Stimulated activated CD8-positive, alpha-beta memory T cell treated with anti-CD3 and anti-CD28 coated beads, Interleukin-4, amount 100 ng/mL, for 4 hours (primary cell): ENCODE measurements around the gene TUT1.

Experiments
- DNase-seq, 2 donors: peaks; one replicate each; pipeline ENCODE4 v3.0.0-alpha.2; 2020; ENCODE audit warnings: low read depth in 2 of 2, low spot score in 1 of 2

Gene TUT1

DNA sequence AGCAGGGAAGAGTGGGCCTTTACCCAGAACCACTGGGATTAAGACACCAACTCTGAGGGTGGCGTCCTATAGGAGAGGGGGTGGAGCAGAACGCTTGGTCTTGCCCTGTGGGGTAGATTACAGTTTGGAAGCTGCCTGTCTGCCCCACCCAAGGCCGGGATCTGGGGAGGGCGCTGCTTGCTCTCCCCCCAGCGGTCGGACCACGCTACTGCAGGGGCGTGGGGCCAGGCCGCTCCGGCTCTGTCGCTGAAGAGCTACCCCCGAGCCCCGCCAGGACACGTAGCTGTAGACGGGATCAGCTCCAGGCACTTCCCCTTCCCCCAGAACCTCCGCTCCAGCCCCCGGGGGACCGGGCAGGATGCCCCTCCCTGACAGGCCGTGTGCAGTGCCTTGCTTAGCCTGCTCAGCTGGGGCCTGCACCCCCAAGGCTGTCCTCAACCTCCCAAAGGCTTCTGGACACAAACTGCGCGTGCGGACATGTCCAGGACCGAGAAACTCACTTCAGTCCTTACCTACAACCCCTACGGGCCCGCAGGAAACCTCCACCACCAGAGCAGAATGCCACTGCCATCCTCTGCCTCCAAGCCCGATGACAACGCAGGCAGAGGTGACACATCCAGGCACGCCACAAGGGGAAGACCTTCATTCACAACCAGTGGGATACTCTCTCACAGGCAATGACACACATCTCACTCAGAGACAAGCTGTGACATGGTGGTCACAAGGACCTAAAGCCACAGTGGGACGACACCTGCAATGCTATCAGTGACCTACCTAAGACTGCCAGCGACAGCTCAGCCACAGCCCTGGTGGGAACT lies 48.4 kb downstream of the TUT1 start:
- DNase-seq: no peak

DNA sequence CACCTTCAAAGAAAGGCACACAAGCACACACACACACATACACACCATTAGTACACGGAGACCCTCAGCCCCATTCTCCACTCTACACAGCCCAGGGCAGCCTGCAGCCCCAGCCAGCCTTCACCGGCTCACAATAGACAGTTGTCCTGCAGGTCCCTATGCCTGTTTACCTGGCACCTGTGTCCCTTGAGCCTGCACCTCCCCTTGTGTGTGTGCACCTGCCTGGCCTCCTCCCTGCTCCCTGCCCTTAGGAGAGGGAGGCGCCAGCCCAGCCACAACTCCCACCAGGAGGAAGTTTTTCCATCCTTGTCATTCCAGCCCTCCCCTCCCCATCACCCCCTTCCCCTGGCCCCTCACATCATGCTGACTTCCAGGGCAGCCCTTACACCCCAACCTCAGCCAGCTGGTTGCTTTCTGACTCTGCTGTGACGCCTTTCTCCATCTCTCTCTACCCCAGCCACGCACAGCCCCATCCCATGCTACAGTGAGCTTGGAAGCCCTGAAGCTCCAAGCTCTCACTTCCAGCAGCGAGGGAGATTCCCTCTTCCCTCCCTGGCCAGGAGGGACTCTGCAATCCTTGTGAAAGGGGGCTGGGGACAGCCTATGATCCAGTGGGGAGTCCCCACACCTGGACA lies 49.1 kb downstream of the TUT1 start:
- DNase-seq: no peak

DNA sequence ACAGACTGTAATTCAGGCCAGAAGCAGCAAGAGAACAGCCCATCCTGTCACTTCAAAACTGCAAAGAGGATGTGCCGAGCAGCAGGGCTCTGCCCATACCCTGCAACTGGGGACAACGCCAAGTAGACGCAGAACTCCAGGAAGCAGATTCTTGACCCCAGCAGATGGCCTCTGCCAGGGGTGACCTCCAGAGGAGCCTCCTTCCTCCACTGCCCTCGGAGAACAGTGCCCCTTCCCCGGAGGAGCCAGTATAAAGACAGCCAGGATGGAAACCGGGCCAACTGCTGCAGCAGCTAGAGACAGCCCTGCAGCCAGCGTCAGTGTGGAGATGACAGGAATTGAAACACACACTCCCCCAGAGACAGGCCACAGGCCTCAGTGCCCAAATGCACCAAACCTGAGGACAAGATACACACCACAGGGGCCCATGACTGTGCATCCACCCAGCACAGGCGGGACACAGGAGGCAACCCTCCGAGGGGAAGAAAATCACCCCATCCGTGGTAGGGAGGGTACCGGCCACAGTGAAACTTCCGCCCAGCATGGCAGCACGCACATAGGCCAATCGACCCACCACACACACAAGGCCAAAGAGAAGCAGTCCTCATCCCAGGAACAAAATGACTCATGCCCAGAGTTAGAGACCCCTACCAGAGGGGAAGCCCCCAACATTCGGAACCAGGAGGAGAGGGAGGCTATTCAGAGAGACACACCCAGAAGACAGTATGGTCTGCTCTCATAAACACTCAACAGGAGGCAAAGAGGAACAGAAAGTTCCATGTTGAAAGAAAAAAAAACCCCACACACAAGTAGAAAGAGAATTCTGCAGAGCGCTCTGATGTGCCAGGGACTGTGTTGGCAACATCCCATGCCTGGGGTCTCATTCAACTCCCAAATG lies 50.3 kb downstream of the TUT1 start:
- no peak for DNase-seq

DNA sequence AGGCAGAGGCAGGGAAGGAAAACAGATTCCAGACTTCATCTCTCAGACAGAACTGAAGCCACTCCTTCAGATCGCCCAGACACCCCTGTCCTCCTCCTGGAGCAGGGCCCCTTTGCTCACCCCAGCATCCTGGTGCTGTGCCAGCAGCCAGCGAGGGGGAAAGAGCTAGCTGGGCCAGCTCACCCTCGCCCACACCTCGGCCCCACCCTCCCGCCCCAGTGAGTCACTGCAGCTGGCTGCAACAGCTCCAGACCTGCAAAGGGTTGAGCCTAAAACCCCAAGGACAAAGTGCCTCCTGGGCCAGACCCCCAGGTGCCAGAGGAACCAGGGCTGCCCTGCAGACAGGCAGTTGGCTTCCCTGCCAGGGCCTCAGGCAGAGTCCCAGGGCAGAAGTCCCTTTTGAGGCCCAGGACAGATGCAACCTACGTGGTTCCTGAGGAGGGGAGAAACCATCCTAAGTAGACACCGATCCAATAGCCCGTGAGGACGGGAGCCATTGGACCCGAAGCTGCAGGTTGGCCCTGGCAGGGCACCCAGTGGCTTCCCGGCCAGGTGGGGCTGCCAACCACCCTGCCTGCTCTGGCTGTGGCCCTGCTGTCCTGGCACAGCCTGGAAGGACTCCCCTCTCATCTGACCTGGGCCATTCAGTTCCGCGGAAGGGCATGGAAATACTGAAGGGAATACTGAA lies 51.9 kb downstream of the TUT1 start:
- no peak for DNase-seq

DNA sequence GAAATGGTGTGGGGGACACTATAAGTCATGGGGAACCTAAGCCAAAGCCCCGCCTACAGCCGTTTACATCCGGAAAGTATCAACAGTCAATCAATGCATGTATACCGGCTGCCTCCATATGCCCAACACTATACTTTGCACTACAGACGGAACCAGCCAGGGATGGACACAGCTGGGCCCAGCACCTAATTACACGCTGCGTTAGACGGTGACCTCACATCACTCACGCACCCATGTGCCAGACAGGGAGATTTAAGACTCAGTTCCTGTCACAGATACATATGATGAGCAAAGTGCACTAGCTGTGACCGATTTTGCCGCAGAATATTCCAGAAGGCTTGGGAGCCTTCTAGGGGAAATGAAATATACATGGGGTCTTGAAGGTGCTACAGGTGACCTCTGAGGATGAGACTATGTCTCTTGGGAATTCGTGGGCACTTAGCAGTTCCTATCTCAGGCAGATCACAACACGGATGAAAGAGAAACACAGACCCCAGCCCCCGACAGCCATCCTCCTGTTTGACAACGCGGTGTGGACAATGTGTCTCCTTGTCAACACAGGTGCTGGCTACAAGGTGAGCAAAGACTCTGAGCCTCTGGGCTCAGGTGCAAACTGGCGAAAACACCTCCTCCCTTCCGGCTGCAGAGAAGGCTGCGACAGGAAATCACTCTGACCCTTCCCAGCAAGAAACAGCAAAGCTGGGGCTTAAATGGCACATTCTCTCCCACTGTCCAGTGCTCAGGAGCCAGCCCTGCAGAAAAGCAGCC lies 52.7 kb downstream of the TUT1 start:
- DNase-seq: no peak

DNA sequence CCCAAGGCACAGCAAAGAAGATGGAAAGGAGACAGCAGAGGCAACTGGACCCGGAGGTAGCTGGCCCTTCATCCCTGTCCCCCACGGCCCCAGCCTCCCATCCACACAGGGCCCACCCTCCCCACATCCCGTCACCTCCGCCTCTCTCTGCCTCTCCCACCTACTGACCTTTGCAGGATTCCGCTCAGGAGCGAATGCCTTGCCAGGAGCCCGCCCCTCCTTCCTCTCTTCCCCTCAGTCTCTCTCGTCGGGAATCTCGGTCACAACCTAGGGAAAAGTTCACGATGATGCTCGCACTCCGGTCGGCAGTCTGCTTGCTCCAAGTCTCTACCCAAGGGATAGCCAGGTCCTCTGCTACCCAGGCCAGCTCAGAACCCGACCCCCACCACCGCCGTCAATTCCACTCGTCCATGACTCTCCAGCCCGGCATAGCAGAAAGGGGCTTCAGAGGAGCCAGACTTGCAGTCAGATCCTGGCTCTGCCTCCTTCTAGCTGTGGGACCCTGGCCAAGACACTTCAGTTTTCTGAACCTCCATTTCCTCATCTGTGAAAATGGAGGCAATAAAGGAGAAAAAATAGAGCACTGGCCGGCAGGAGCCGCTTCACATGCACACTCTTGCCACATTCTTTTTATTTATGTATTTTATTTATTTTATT lies 54.9 kb downstream of the TUT1 start:
- no peak for DNase-seq

DNA sequence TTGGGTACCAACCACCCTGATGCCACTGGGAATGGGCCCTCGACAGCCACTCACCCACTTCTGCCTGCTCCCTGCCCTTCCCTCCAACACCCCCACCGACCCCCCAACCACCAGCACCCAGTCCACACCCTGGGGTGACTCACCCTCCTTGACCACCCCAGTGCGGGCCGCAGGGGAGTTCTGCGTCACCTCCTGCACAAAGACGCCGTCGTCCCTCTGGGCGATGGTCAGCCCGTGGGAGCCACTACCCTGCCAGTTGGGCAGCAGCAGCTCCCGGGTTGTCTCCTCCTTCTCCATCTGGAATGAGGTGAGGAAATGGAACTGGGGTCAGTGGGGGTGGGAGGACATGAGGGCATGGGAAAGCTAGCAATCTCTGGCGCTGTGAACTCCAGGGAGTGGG lies 55.5 kb downstream of the TUT1 start:
- DNase-seq: no peak

DNA sequence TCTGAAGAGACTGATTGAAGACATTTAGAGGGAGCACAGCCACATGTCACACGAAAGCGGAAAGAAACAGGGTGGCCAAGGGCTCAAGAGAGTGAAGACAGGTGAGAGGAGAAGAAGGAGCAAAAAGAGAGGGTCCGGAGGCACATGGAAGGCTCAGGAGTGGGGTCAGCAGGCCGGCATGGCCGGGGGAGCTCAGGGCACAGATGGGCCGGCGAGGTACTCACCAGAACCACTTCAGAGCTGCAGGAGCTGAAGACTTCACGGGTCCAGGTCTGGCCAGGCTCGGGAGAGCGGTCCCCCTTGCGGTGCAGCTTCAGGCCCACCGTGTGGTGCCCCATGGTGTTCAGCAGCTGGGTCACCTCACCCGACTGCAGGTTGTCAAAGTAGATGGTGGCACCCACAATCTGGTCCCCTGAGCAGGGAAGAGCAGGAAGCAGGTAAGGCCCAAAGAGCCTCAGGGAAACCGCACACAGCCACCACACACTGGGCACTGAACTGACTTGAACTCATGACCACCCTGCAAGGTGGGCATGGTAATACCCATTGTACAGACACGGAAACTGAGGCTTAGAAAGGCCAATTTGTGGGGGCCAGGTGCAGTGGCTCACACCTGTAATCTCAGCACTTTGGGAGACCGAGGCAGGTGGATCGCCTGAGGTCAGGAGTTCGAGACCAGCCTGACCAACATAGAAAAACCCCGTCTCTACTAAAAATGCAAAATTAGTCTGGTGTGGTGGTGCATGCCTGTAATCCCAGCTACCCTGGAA lies 56.4 kb downstream of the TUT1 start:
- DNase-seq: no peak

DNA sequence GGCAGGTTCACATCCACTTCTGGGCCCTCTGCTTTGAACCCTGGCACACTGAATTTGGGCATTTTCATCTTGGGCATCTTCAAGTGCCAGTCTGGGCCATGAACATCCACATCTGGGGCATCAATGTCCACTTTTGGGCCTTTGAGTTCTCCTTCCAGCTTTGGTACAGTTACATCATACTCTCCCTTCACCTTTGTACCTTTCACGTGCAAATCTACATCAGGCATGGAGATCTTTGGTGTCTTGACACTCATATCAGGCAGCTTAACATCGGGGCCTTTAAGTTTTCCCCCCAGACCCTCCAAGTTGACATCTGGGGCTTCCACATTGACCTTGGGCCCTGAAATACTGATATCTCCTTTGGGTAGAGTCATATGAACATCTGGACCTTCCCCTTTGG lies 59.2 kb downstream of the TUT1 start:
- DNase-seq: no peak
